ENCODE data around the gene C17orf50. TPM values are rescaled to one million over a fixed set of nuclear protein-coding genes. Genes with fewer than 3 reads are reported as not detected.

The C17orf50 gene
- total and polyA plus RNA-seq, 8 donors = 0.12 to 0.28 (median 0.17) TPM; not detected in 5

DNA sequence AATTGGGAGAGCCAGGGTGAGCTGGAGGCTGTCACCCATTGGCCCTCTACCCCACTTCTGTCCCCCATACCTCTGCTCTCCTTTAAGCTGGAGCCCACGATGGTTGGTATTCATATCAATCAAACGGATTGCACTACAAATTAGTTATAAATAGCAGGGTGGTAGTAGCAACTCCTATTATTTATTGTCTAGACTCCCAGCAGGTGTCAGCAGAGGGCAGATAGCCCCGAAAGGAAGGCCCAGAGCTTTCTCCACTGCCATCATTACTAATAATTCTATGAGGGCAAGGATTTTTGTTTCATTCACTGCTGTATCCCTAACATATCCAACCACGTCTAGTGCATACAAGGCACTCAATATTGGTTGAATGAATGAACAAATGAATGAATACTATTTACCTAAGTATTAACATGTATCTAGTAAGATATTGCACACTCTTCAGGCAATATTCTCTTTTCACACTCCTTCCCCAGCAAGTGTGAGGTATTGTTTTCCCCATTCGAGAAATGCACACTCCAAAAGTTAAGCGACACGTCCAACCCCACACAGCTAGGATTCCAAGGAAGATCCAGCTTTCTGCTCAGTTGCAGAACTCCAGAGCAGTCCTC lies 6.3 kb downstream of the C17orf50 start:
- no peaks in the 10 kb centered on the region for H3K9me3 ChIP-seq
- FAIRE-seq = no peak
- H3K36me3 ChIP-seq = no peaks in the 10 kb centered on the region
- intact Hi-C loops (cut with DNase I) = loop anchor here in 2 of 3 donors (5.0 kb wide), 1 partner anchor 35 kb away; no protein-coding TSS in a partner anchor
- peak in 3 of 4 donors; percentile 20 to 29 (median 26) for ATAC-seq
- no peak overlapping the region for H3K4me3 ChIP-seq
- WGBS, 2 donors = 23 to 33% methylated on average over 7 of the region's 7 CpGs
- TF ChIP-seq, protein P1, sequence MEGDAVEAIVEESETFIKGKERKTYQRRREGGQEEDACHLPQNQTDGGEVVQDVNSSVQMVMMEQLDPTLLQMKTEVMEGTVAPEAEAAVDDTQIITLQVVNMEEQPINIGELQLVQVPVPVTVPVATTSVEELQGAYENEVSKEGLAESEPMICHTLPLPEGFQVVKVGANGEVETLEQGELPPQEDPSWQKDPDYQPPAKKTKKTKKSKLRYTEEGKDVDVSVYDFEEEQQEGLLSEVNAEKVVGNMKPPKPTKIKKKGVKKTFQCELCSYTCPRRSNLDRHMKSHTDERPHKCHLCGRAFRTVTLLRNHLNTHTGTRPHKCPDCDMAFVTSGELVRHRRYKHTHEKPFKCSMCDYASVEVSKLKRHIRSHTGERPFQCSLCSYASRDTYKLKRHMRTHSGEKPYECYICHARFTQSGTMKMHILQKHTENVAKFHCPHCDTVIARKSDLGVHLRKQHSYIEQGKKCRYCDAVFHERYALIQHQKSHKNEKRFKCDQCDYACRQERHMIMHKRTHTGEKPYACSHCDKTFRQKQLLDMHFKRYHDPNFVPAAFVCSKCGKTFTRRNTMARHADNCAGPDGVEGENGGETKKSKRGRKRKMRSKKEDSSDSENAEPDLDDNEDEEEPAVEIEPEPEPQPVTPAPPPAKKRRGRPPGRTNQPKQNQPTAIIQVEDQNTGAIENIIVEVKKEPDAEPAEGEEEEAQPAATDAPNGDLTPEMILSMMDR (IDR thresholded peaks at IDR 0.05) = peak in 3 of 4 donors; percentile 17 to 42 (median 38)
- no peak overlapping the region for H3K27ac ChIP-seq
- no peaks in the 10 kb centered on the region for H3K4me1 ChIP-seq
- no peaks in the 10 kb centered on the region for H3K27me3 ChIP-seq
- DNase-seq = peak in 1 of 6 donors; percentile 49

DNA sequence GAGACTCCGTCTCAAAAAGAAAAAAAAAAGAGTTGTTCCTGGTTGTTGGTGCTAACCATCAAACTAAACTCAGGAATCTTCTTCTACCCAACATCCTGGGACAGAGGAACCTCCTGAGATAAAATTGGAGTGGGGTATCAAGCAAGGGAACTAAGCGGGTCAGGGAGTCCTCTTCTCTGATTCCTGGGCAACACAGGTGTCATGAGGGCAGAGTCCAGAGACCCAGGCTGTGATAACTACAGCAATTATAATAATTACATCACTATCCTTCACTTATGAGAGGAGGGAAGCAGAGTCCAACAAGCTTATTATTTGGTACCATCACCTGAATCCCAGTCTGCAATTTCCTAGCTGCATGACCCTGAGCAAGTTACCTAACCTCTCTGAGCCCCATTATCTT lies 8.1 kb downstream of the C17orf50 start:
- intact Hi-C loops (cut with DNase I) = loop anchor here in 2 of 3 donors (5.0 kb wide), 1 partner anchor 34 kb away; no protein-coding TSS in a partner anchor
- 82 to 87% methylated on average over 2 of the region's 2 CpGs for WGBS, 2 donors
- ATAC-seq (no peak), DNase-seq (no peak), FAIRE-seq (no peak)
- no peaks in the 10 kb centered on the region for H3K36me3 ChIP-seq
- no peak overlapping the region for H3K4me3 ChIP-seq
- TF ChIP-seq, protein P1 (IDR thresholded peaks at IDR 0.05) = no peak
- H3K27me3 ChIP-seq = no peaks in the 10 kb centered on the region
- H3K4me1 ChIP-seq = no peaks in the 10 kb centered on the region
- H3K9me3 ChIP-seq = no peaks in the 10 kb centered on the region
- H3K27ac ChIP-seq = no peak overlapping the region

DNA sequence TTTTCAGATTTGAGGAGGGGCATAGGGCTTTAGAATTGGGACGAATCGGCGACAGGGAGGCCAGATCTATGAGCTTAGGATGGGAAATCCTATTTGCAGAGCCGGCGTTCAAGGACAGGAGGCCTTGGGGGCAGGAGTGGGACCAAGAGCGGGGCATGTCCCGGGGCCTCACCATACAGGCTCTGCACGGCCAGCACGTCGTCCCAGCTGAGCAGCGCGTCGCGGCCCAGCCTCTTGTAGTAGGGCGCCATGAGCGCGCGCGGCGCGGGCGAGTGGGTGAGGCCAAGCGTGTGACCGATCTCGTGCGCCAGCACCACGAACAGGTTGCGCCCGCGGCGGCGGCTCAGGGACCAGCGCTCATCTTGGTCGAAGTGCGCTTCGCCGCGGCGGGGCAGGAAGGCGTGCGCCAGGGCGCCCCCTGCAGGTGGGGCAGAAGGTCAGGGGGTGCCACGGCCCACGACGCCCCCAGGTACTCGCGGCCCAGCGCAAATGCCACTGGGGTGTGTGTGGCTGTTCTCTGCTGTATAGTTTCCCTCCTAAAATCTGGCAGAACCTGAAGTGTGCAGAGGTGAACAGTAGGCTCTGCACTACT lies 9.3 kb downstream of the C17orf50 start:
- peak in 2 of 6 donors; percentile 28 to 51 for DNase-seq

DNA sequence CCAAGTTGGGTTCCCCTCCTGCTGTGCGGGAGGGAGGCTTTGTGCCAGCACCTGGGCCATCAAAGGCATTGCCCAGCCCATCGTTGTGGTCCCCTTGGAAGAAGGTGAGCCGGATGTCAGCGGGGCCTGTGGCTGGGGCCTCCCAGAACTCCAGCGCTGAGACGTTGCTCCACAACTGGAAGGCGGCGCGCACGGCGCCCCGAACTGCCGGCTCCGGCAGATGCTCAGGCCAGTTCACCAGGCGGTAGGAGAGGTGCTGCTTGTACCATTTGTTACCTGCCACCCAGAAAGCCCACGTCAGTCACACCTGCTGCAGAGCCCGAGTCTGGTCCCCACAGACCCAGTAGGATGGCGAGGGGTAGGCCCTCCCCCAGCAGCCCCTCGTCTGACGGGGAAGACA lies 12.4 kb downstream of the C17orf50 start:
- Histone ChIP-seq H3K4me3 (no peak overlapping the region), H3K9me3 (no peaks in the 10 kb centered on the region), H3K36me3 (no peaks in the 10 kb centered on the region), H3K27ac (no peak overlapping the region), H3K27me3 (no peaks in the 10 kb centered on the region), H3K4me1 (no peaks in the 10 kb centered on the region)
- ATAC-seq = no peak
- TF ChIP-seq, protein P1 (IDR thresholded peaks at IDR 0.05) = no peak
- intact Hi-C loops (cut with DNase I) = no loop called here
- DNase-seq = peak in 1 of 6 donors; percentile 41
- WGBS, 2 donors = 86% methylated on average over 19 to 20 of the region's 20 CpGs
- no peak for FAIRE-seq

More for the DNA sequence above, 9.3 kb downstream of the C17orf50 start:
- H3K9me3 ChIP-seq = no peaks in the 10 kb centered on the region
- H3K4me1 ChIP-seq = no peaks in the 10 kb centered on the region
- WGBS, 2 donors = 84 to 89% methylated on average over 45 to 48 of the region's 48 CpGs
- no peak overlapping the region for H3K4me3 ChIP-seq
- ATAC-seq (no peak), FAIRE-seq (no peak)
- H3K27ac ChIP-seq = no peak overlapping the region
- intact Hi-C loops (cut with DNase I) = loop anchor here in 2 of 3 donors (5.0 kb wide), 1 partner anchor 32 kb away; no protein-coding TSS in a partner anchor
- no peaks in the 10 kb centered on the region for H3K27me3 ChIP-seq
- TF ChIP-seq, protein P1 (IDR thresholded peaks at IDR 0.05) = no peak
- no peaks in the 10 kb centered on the region for H3K36me3 ChIP-seq

Measured in pancreas (tissue), 10 donors.